ENCODE data around the gene TNPO3.

The TNPO3 gene

DNA sequence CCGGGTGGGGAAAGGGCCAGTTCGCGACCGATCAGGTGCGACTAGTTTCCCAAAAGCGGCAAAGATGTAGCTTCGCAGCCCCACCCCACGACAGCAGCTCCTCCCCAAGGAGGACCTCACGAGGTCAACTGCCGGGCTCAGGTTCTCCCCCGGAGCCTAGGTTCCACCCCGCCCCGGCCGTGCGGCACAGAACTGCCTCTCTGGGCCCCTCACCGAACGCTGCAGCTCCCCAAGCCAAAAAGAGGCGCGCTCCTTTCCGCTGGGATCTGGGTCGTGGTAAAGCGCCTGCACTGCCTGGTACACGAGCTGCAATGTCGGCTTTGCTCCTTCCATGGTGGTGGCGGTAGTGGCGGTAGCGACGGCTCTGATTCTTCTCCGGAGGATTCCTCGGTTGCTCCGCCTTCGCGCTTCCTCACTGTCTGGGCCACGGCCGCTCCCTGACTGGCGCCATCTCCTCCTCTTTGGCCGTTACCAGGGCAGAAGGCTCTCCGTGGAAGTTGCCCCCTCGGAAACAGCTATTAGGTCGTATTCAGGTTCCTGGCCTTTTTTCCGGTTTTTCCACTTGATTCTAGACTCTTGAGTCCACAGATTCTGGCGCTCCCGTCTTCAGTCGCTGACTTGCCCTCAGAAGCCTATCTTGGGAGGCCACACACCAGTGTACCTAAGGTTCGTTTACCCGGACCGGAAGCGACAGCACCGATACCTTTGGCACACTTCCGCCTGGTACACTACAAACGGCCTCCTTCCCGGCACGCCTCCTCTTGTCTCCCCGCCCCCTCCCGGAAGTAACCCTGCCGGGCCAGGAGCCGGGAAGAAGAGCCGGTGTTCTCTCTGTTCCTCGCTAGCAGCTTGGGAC is at the start of gene TNPO3:
Gene TNPO3 (minus strand): TSS at position 674 of the 856 bp plus-strand sequence. CDS start 341 bp downstream, at position 333.
- peak within 1 kb of the TSS; percentile 100 for H3K4me3 ChIP-seq (ENCODE audit: low read depth, low read length)
- TF ChIP-seq, protein P1, sequence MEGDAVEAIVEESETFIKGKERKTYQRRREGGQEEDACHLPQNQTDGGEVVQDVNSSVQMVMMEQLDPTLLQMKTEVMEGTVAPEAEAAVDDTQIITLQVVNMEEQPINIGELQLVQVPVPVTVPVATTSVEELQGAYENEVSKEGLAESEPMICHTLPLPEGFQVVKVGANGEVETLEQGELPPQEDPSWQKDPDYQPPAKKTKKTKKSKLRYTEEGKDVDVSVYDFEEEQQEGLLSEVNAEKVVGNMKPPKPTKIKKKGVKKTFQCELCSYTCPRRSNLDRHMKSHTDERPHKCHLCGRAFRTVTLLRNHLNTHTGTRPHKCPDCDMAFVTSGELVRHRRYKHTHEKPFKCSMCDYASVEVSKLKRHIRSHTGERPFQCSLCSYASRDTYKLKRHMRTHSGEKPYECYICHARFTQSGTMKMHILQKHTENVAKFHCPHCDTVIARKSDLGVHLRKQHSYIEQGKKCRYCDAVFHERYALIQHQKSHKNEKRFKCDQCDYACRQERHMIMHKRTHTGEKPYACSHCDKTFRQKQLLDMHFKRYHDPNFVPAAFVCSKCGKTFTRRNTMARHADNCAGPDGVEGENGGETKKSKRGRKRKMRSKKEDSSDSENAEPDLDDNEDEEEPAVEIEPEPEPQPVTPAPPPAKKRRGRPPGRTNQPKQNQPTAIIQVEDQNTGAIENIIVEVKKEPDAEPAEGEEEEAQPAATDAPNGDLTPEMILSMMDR (IDR thresholded peaks at IDR 0.05; ENCODE audit: borderline replicate concordance, insufficient read depth, low read depth, low read length) = no peak

DNA sequence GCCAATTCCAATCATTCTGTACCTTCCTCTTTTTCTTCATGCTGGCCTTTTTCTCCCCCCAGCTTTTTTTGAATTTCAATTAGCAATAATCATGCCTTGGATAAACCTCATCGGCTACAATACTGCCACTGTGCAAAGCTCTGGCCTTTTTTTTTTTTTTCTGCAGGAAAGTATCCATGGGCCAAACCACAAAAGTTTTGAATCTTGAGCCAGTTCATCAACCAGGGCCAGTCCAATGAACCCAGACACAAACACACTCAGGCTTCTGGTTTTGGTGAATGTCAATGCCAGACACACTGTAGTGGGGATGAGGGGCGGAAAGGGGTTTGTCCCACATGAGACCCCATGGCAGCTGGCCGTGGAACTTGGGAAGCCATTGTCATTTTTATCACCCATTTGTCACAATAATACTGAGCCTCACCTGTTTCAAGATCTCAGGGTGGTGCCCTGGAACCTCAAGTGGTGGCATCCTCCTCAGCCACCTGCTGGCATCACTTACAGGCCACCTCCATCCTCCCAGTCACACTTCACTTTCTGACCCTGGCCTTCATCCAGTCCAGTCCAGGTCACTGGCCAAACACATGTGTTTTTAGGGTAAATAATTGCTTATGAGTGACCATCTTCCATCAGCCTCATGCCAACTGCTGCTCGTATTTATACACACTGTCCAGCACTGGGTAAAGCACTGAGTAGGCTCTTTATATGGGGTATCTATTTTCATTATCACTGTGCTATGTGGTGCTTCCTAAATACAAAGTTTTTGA is 48.8 kb upstream of the TNPO3 start:
- TF ChIP-seq, protein P1 (IDR thresholded peaks at IDR 0.05; ENCODE audit: borderline replicate concordance, insufficient read depth, low read depth, low read length) = no peak

DNA sequence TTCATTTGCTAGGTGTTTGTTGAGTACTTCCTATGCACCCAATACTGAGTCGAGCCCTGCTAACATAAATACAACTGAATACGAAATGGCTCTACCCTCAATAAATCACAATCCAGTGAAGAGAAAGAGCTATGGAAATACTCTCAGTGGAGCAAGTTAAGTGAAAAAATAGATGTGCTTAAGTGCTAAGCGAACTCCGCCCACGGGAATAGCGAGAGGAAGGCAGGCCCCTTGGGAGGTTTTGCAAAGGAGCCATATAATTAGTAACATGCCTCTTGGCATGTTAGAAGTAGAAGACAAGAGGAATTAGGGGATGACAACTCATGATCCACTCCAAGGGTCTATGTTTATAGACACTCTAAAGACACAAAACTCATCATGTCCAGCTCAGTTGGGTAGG is 46.8 kb upstream of the TNPO3 start:
- TF ChIP-seq, protein P1 (IDR thresholded peaks at IDR 0.05; ENCODE audit: borderline replicate concordance, insufficient read depth, low read depth, low read length) = no peak
- no peak overlapping the region for H3K4me3 ChIP-seq (ENCODE audit: low read depth, low read length)

More for the DNA sequence above, 48.8 kb upstream of the TNPO3 start:
- H3K4me3 ChIP-seq (ENCODE audit: low read depth, low read length) = no peak overlapping the region

DNA sequence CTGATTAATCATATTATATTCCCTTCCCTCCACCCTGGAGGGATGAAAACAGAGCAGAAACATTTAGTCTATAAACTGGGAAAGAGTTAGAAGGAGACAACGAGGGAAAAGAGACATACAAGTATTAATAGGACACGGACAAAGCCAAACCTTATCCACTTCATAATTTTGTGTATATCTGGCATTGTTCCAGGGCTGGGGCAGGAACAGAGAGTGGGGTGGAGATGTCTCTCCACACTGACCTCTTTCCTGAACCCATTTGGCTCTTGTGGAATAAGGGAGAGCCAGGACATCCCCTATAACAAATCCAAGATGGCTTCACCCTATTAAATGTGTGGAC is 45.9 kb upstream of the TNPO3 start:
- TF ChIP-seq, protein P1 (IDR thresholded peaks at IDR 0.05; ENCODE audit: borderline replicate concordance, insufficient read depth, low read depth, low read length) = no peak

DNA sequence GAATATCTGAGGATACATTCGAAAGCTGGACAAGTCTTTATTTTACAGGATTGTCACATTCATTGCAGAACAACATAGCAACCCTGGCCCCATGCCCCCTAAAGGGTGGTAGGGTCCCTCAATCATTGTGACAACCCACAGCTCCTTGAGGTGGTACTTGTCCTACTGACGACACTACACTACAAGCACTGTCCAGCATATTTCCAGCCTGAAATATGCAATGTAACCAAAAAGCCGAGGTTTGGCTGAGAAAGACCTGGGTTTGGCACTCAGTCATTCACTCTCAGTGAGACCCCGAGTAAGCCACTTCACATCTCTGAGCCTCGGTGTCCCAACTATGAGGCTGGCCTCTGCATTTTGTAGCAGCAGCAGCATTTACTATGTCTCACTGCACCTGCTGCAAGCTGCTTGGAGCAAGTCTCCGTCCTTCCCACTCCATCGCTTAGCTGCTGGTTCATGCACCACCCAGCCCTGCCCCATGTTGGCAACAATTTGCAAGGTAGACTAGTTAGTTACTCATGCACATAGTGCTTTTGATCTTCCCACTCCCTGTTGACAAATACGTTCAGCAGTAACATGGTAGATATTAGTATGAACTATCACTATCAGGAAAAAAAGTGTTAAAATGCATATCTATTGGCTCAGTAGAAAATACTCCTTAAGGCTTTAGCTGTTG is 43.6 kb upstream of the TNPO3 start:
- no peak overlapping the region for H3K4me3 ChIP-seq (ENCODE audit: low read depth, low read length)
- TF ChIP-seq, protein P1 (IDR thresholded peaks at IDR 0.05; ENCODE audit: borderline replicate concordance, insufficient read depth, low read depth, low read length) = no peak

More for the DNA sequence above, 45.9 kb upstream of the TNPO3 start:
- H3K4me3 ChIP-seq (ENCODE audit: low read depth, low read length) = no peak overlapping the region

DNA sequence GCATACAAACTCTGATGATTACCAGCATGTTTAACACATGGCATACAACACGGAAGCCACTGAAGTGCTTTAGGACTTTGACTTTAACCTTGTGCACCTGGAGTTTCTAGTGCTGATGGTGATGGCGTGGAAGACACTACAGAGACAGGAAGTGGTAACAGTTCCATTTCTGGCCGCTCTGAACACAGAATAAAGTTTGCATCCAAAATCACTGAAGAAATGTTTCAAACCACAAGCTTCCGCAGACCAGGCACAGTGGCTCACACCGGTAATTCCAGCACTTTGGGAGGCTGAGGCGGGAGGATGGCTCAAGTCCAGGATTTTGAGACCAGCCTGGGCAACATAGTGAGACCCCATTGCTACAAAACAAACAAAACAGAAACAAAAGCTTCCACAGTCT is 40.3 kb upstream of the TNPO3 start:
- H3K4me3 ChIP-seq (ENCODE audit: low read depth, low read length) = no peak overlapping the region
- TF ChIP-seq, protein P1 (IDR thresholded peaks at IDR 0.05; ENCODE audit: borderline replicate concordance, insufficient read depth, low read depth, low read length) = no peak

Measured in GM12875 (cell line).